ENCODE measurements around the gene KDM1B.

Gene KDM1B, protein sequence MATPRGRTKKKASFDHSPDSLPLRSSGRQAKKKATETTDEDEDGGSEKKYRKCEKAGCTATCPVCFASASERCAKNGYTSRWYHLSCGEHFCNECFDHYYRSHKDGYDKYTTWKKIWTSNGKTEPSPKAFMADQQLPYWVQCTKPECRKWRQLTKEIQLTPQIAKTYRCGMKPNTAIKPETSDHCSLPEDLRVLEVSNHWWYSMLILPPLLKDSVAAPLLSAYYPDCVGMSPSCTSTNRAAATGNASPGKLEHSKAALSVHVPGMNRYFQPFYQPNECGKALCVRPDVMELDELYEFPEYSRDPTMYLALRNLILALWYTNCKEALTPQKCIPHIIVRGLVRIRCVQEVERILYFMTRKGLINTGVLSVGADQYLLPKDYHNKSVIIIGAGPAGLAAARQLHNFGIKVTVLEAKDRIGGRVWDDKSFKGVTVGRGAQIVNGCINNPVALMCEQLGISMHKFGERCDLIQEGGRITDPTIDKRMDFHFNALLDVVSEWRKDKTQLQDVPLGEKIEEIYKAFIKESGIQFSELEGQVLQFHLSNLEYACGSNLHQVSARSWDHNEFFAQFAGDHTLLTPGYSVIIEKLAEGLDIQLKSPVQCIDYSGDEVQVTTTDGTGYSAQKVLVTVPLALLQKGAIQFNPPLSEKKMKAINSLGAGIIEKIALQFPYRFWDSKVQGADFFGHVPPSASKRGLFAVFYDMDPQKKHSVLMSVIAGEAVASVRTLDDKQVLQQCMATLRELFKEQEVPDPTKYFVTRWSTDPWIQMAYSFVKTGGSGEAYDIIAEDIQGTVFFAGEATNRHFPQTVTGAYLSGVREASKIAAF

DNA sequence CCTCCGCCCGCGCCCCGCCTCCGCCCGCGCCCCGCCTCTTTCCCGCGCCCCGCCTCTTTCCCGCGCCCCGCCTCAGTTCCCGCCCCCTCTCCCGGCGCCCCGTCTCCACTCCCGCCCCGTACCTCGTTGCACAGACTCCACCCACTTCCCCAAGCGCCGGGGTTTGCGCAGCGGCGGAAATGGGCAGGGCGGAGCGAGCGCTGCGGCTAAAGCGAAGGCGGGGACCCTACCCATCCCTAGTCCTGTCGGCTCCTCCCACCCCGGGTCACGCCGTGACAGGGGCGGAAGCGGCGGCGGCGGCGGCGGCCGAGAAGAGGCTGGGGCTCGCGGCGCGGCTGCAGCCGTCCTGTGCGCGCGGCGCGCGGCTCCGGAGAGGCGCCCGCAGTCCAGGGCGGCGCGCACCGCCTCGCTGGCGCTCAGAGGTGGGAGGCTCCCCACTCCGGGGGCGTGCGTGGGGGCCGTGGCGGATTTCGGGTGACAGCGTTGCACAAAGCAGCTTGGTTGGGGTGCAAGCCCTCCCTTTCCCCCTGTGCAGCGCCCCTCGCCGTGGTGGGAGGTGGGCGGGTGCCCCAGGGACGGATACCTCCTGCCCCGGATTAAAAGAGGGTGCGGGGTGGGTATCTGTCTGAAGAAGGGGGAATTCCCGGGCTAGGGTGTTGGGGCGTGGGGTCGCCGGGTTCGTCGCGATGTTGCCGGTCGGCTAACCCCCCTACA is at the start of gene KDM1B:
TSS of gene KDM1B (plus strand) at position 273 of the 714 bp plus-strand sequence. CDS start 4,474 bp downstream, outside the sequence.
- DNase-seq, result peak; percentile 93

DNA sequence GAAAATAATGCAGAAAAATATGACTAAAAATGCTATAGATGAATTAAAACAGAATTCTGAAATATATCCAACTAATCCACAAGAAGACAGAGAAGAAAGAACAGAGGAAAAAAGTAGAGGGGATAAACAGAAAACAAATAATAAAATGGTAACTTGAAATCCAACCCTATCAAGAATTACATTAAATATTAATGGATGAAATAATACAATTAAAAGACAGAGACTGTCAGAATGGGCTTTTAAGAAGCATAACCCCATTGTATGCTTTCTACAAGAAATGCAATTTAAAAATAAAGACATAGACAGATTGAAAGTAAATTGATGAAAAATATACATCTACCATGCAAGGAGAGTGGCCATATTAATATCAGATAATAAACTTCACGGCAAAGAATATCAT is 48.2 kb upstream of the KDM1B start:
- DNase-seq, result no peak

DNA sequence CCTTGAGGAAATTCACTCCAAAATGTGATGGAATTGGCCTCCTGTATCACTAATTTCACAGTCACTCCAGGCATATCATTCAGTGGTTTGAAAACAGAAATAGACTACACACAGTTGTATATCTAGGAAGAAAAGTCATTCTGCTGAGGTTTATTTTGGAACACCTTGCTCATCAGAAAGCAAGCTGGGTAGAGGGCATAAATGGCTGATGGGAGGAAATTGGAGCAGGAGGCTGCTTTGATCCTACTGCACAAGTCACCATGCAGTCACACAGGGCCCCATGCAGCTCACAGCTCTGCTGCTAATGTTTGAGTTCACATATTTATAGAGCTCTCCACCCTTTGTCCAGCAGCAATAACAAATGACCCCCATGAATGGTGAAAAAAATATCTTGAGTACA is 45.1 kb upstream of the KDM1B start:
- no peak for DNase-seq

DNA sequence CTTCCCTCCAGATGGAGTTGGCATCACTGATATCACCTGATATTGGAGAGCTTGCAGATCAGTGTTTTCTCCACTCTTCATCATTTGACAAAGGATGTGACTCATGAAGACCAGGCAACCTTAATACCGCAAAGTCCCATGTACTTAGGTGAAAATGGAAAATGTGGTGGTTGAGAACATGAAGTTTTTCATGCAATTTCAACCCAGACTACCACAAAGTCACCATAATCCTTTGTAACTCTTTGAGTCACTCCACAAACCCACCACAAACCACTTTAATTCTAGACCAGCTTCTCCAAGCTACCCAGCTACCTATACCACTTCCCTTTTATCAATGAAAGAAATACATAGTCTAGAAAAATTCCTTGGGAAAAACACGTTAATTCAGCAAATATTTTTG is 39.9 kb upstream of the KDM1B start:
- DNase-seq, result no peak

DNA sequence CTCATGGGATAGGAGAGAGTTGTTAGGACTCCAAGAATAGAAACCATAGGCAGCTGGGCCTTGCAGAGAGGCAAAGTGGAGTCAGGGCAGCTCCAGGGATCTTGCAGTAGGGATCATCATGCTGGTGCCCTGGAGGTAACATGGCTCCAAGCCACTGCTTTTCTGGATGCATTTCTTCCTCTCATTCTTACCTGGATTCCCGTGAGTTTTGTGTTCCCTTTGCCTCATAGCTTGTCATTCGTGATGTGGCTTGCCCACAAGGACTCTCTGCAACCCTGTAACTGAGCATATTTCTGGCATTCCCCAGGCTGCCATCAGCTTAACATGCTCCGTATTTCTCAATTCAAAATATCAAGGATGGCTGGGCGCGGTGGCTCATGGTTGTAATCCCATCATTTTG is 38.1 kb upstream of the KDM1B start:
- DNase-seq, result no peak

DNA sequence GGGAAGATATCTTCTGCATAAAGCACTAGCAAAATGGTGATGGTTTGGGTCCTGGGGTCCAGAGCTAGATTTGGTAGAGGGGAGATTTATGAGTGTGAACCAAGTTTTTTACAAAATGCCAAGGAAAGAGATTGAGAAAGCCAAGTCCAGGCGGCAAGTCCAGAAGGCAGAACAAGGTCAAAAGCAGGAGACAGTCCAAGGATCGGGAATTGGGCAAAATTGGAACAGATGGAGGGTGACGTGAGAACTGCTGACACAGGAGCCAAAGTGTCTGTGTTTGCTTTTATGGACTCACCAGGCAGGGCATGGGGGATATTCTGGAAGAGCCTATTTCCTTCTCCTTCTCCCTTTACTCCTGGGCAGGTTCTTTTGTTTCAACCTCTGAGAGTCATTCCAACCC is 36.9 kb upstream of the KDM1B start:
- no peak for DNase-seq

DNA sequence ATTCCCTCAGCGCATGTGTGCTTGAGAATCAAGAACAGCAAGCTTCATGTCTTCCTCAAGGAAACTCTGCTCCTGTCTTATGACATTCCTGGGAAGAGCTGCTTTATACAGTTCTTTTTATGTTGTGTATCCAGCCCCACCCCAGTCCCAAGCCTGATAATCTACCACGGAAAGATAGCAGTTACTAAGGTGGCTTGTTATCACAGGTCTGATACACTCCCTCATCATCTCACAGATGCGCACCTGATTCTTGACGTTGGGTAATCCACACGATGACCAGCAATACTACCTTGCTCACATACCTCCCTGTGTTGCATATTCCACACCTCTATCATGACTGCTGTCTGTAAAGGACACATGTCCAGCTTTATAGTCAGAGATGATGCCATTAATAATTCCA is 36.0 kb upstream of the KDM1B start:
- DNase-seq, result no peak

DNA sequence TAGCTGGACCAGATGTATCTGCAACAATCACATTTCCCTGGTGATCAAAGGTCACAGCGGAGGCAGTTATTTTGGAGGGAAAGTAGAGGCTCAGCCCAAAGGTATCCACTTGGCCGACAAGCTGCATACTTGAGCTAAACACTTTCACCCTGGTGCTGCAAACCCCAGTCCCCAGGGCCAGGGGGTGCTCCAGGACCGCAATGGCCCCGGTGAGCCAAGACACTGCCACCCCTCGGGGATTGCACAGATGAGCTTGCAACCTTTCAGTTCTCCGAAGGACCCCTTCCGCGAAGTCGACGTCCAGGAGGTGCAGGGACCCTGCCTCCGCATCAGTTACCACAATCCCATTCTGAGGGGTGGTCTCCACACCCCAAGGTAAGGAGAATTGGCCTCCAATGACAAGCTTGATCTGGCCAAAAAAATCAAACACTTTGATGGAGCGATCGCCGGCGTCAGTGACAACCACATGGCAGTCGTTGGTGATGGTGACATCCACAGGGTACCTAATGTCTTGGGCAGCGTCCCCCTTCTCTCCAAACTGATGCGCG is 33.6 kb upstream of the KDM1B start:
- DNase-seq, result no peak

DNA sequence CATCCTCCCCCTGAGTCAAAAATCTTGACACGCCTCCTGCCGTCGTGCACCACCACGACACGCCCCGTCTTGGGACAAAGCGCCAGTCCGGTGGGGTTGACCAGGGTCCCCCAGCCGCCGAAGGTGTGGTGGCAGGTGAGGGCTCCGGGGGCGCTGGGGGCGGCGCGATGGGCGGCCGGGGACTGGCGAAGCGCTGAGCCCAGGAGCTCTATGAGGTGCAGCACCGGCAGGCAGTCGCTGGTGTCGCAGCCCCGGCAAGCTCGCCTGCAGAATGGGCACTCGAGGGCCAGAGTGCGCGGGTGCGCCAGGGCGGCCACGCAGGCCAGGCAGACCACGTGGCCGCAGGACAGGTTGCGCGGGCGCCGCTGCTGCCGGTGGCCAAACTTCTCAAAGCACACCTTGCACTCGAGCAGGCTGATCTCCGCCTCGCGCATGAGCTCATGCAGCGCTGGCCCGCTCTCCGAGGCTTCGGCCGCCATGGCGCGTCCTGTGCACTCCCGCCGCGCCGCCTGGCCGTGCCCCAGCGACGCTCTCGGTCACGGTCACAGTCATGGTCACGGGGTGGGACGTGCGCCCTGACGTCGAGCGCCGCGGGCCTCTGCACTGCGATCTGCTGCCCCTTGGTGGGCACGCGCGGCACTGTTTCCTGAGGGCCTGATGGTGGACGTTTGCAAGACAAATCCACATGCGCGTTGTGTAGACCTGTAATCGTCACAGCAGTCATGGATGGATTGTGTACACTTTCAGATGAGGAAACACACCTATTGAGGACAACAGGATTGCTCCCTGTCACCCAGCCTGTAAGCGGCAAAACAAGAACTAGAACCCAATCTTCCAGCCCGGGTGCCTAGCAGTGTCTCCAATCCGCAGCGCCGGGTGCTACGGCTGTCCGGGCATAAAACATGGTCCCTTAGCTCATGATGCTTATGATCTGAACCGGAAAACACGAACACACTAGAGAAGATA is 32.8 kb upstream of the KDM1B start, which contains the start of gene NHLRC1:
TSS of gene NHLRC1 (minus strand) at position 550 of the 966 bp plus-strand sequence. CDS start at position 479, 71 bp downstream.
- peak; percentile 75 for DNase-seq

DNA sequence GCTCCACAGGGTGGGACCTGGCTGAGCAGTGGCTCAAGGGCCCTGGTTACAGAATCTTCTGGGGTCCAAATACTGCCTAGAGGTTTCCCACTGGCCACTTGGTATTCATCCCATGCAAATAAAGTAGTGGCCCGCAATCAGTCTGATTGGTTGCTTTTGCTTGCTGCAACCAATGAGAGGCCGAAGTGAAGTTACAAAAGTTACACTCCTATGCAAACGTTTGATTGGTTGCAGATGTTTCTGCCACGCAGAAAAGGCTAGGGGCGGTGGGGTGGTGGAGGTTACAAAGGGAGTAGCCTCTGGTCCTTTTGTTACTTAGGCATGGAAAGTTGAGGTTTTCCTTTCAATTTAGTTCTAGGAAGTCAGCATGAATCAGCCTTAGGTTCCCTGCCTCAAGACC is 29.1 kb upstream of the KDM1B start:
- no peak for DNase-seq

DNA sequence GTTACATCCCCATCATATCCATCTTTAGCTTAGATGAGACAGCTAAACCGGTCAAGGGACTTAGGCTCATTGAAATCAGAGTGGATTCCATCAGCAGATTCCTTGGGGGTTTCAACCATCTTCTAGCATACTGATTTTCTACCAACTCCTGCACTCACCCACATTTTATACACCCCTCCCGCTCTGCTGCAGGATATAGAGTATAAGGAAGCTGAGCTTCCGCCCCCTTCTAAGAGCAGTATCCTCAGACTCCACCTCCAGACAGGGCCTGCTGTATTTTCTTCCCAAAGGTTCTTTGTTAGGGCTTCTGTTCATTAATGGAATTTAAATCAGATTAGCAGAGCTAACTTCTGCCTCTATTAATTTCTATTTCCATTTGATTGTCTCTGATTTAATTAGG is 22.9 kb upstream of the KDM1B start:
- DNase-seq, result no peak

DNA sequence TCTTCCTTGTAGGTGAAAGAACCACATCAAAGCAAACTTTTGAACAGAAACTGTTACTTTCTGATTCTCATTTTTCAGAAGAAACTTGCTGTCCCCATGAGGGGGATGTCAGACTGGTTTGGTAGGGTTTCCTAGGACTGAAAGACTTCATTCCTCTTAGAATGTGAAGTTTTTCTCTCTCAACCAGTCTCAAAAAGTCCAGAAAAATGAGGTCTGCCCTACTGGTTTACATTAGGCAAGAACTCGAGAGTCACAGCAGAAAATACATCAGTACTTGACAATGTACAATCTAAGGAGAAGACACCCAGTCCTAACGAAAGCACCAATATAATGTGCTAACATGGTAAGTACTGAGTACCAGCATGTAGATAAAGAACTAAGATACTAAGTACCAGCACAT is 20.1 kb upstream of the KDM1B start:
- DNase-seq, result no peak

DNA sequence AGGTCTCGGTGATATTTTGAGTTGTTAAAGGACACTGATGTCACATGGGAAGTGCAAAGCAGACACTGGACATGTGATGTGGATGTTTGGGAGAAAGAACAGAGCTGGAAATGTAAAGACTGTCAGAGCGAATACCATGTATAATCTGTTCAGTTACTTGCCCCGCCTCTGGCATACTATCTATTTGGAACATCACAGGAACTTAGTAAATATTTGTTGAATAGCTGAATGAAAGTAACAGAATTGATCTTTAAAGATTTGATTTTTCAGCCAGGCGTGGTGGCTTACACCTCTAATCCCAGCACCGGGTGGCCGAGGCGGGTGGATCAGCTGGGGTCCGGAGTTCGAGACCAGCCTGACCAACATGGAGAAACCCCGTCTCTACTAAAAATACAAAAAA is 19.0 kb upstream of the KDM1B start:
- DNase-seq, result no peak

DNA sequence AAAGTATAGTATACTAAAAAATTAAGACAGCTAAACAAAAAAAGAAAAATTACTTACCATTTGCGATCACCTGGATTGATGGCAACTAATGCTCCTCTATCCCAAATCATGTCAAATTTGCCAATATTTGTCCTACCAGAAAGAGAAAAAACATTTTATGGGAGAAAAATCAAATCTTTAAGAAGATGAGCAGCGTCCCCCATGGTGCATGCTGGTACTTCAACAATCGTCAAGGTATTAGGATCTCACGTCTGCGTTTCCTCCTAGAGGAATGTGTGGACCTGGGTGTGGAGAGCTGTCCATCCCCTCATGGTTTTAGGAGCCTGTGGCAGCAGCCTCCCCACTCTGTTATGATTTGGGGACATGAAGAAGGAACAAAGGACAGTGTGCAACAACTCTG is 16.3 kb upstream of the KDM1B start:
- DNase-seq, result no peak

DNA sequence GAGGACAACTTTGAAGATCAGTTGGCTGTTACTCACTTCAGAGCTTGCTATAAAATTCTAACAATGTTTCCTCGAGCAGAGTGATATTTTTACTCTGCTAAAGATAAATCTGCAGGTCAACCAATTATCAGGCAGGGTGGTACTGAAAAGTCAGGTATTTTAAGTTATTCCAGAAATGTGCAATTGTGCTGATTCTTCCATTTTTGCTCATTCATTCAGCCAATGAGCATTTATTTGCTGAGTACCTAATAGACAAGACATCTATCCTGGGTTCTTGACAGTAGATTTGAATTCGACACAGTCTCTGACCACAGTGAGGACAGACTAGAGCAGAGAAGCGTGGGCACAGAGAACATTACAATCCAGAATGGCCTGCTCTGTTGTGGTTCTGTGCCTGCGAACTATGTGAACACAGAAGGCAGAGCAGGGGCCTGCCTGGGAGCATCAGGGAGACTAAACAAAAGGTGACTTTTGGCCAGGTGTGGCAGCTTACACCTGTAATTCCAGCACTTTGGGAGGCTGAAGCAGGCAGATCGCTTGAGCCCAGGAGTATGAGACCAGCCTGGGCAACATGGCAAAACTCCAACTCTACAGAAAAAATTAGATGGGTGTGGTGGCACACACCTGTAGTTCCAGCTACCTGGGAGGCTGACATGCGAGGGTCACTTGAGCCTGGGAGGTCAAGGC is 15.1 kb upstream of the KDM1B start:
- DNase-seq, result no peak

DNA sequence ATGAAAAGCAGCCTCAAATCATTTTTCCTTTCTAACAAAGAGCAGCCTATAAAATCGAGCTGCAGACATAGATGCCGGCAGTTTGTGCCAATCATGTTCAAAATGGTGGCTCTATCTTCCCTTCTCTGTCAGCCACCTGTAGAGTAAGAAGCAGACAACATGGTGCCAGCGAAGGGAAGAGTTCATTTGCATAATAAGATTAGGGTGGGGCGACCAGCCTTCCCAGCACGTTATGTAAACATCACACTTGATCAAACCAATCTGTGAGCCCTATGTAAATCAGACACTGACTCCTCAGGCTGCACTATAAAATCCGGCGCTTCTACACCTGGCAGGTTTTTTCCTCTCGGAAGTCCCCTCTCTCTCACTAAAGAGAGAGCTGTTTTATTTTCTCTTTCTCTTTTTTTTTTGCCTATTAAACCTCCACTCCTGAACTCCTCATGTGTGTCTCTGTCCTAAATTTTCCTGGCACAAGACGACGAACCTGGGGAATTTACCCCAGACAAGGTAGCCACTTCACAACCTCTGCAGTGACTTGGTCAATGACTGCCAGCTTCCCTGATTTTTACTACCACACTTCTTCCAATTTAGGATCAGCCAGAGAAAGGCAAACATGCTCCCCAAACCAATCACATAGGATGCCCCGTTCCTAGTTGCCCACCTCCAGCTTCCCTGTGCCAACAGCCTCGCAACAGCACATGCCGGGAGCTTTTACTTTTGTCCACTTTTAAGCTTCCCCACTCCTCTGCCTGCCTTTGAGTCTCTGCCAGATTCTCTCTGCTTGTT is 13.2 kb upstream of the KDM1B start:
- peak; percentile 58 for DNase-seq

DNA sequence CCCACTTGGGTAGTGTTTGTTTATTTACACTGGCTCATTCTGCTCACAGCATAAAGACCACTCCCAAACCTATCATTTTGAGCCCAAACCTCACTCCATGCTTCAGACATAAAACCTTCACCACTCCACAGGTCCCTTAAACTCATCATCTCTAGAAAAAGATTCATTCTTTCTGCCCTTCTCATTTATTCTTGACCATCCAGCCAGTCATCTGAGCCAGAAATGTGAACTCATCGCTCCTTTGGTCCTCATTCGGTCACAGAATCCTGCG is 12.7 kb upstream of the KDM1B start:
- no peak for DNase-seq

DNA sequence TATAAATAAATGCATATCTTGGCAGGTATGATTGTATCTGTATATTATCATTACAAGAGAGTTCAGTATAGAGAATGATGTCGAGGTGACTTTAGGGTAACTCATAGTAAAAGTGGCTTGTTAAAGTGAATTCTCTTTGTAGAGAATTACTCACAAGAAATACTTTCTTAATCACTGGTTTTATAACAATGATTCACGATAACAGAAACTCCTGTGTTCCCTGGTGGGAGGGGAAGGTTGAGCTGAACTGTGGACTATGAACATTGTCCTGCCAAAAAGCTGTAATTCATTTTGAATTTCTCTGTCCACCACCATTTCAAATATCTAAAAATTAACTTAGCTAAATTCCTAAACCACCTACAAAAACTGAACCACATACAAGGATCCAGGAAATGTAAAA is 8.1 kb upstream of the KDM1B start:
- no peak for DNase-seq

DNA sequence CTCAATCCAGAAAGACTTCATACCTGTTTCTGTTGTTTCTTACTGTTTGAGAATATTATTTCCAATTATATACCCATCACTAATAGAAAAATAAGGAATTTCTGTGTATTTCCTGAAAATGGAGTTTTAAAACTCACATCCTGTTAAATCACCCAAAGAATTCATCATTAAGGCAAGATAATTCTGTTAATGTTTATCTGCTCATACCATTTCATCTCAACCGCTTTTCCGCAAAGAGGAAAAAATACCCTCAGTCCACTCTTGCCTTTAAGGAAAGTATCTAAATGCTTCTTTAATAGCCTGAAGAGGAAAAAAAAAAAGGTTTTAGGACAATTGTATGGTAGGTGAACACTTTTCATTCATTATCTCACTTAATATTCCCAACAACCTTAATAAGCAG is 7.6 kb upstream of the KDM1B start:
- no peak for DNase-seq

DNA sequence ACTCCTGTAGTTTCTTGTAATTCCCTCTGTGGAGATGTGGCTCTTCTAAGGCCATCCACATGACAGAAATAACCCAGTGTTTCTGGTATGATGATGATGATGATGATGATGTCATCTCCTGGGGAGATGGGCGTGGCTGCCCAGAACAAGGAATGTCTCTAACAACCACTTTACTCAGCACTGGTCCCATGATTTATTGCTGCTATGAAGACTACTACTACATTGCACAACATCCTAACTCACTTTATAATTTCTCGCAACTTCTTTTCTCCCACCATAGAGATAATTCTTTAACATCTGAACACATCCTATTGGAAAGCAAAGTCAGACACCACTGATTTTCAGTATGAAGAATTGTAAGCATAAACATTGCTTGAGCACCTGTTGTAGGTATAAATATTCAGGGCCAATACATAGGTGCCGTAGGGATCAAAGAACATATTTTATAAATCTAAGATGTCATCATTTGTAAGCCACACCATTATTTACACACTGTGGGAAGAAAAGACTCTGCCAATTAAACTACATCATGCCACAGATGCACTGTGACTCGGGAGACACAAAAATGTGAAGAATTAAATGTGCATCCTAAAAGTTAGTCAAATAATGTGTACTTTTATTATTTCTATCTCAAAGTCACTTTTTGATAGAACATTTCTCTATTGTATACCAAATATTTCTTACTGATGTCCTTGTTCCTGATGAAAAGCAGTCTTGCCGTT is 6.8 kb upstream of the KDM1B start:
- no peak for DNase-seq

All from NCI-H510A (cell line).